Posterior cingulate gyrus (tissue), 11 donors: Measurements from ENCODE around the gene PDIA6.
"Not testable (repeated sequence)": the region's sequence is repeated elsewhere in the genome, so short reads cannot be mapped to it uniquely, and the experiment has no call there.

Source experiments
- DNase-seq, 10 donors: peaks; one replicate each; pipeline versions ENCODE4 v3.0.0 to v3.0.0-alpha.2; 2020 to 2021; ENCODE audit warnings: mixed read lengths in 3 of 10
- intact Hi-C: fragments of 100-400 bp; cut with DNase I; formaldehyde crosslinking; loops from one replicate; pipeline ENCODE4 v1.15.1; 2023

PDIA6 gene

GRCh38 chr2:10834068-10834655, 21.6 kb upstream of the PDIA6 start:
- intact Hi-C loops: no loop called here
- DNase-seq: no peak

GRCh38 chr2:10833021-10833420, 20.4 kb upstream of the PDIA6 start:
- intact Hi-C loops: no loop called here

GRCh38 chr2:10832203-10832936, 19.8 kb upstream of the PDIA6 start:
- DNase-seq: peak; percentile 75 to 98 (median 88)

More at GRCh38 chr2:10833021-10833420, 20.4 kb upstream of the PDIA6 start:
- no peak for DNase-seq

GRCh38 chr2:10831400-10831985, 18.9 kb upstream of the PDIA6 start:
- intact Hi-C loops: no loop called here
- DNase-seq: no peak

More at GRCh38 chr2:10832203-10832936, 19.8 kb upstream of the PDIA6 start:
- intact Hi-C loops: loop anchor here (1.0 kb wide), 1 partner anchor 292 kb away; no protein-coding TSS in a partner anchor

GRCh38 chr2:10830641-10831399, 18.2 kb upstream of the PDIA6 start:
- intact Hi-C loops: no loop called here

GRCh38 chr2:10830203-10830602, 17.6 kb upstream of the PDIA6 start:
- intact Hi-C loops: no loop called here
- DNase-seq: no peak

More at GRCh38 chr2:10830641-10831399, 18.2 kb upstream of the PDIA6 start:
- no peak for DNase-seq

GRCh38 chr2:10829299-10829698, 16.7 kb upstream of the PDIA6 start:
- intact Hi-C loops: no loop called here
- DNase-seq: no peak

GRCh38 chr2:10828346-10828745, 15.8 kb upstream of the PDIA6 start:
- no peak for DNase-seq
- intact Hi-C loops: no loop called here

GRCh38 chr2:10826625-10827024, 14.0 kb upstream of the PDIA6 start:
- intact Hi-C loops: no loop called here
- no peak for DNase-seq

- DNase-seq: no peak
- intact Hi-C loops: no loop called here
These were observed 13.4 kb upstream of the PDIA6 start for GRCh38 chr2:10826026-10826425.

GRCh38 chr2:10824191-10824590, 11.6 kb upstream of the PDIA6 start:
- no peak for DNase-seq
- intact Hi-C loops: no loop called here

GRCh38 chr2:10820978-10821695, 8.6 kb upstream of the PDIA6 start:
- no peak for DNase-seq
- intact Hi-C loops: no loop called here

GRCh38 chr2:10820562-10820961, 8.0 kb upstream of the PDIA6 start:
- peak in 1 of 10 donors; percentile 74 for DNase-seq

GRCh38 chr2:10819714-10820314, 7.2 kb upstream of the PDIA6 start:
- DNase-seq: no peak
- intact Hi-C loops: no loop called here

More at GRCh38 chr2:10820562-10820961, 8.0 kb upstream of the PDIA6 start:
- intact Hi-C loops: no loop called here

GRCh38 chr2:10818984-10819383, 6.4 kb upstream of the PDIA6 start:
- DNase-seq: no peak
- intact Hi-C loops: no loop called here

- intact Hi-C loops, DNase-seq: not testable (repeated sequence)
These were observed 5.7 kb upstream of the PDIA6 start for GRCh38 chr2:10818305-10818704.

GRCh38 chr2:10817413-10817812, 4.8 kb upstream of the PDIA6 start:
- intact Hi-C loops: no loop called here
- DNase-seq: peak in 1 of 10 donors; percentile 76

- intact Hi-C loops: no loop called here
- DNase-seq: no peak
These were observed 2.2 kb upstream of the PDIA6 start for GRCh38 chr2:10814571-10815331.

GRCh38 chr2:10814142-10814541, 1.6 kb upstream of the PDIA6 start:
- peak in 1 of 10 donors; percentile 66 for DNase-seq
- intact Hi-C loops: no loop called here
